NT2/D1 (cell line): Measurements from ENCODE around the gene CACNA1S.
A peak's percentile ranks its signal among the peaks of the same experiment; 100 is the strongest.

Experiments
- DNase-seq: peaks from one replicate; pipeline ENCODE4 v3.0.0-alpha.2; 2011; ENCODE audit warnings: low read depth, low spot score
- H3K27me3 ChIP-seq: 2 replicates; pipeline ENCODE4 v1.6.0; 2011; ENCODE audit warnings: mild to moderate bottlenecking; ENCODE audit not compliant: insufficient read length, insufficient read depth
- H3K36me3 ChIP-seq: 2 replicates; pipeline ENCODE4 v1.6.1; 2011; ENCODE audit warnings: mild to moderate bottlenecking, low read length, mixed read lengths; ENCODE audit not compliant: insufficient read depth, insufficient read length
- H3K4me1 ChIP-seq: 2 replicates; pipeline ENCODE4 v1.5.1; 2011; ENCODE audit not compliant: insufficient read depth, insufficient read length
- H3K4me3 ChIP-seq: 2 replicates; pipeline ENCODE4 v1.5.1; 2011; ENCODE audit warnings: low read depth; ENCODE audit not compliant: insufficient read length
- H3K9ac ChIP-seq: 2 replicates; pipeline ENCODE4 v1.6.0; 2011; ENCODE audit warnings: low read depth; ENCODE audit not compliant: insufficient read length
- H3K9me3 ChIP-seq: 2 replicates; pipeline ENCODE4 v1.5.1; 2011; ENCODE audit warnings: mild to moderate bottlenecking, low read length; ENCODE audit not compliant: insufficient read depth
- SUZ12 ChIP-seq: IDR thresholded peaks from 2 replicates; pipeline ENCODE4 v1.6.1; 2011; ENCODE audit not compliant: insufficient read length, insufficient read depth; ENCODE audit errors: extremely low read depth
- YY1 ChIP-seq: IDR thresholded peaks from 2 replicates; pipeline ENCODE4 v1.6.1; 2011; ENCODE audit not compliant: insufficient read length, insufficient read depth
- ZNF274 ChIP-seq: IDR thresholded peaks from 2 replicates; pipeline ENCODE4 v1.6.1; 2011; ENCODE audit warnings: mild to moderate bottlenecking, low read depth, low read length

CACNA1S gene

DNA sequence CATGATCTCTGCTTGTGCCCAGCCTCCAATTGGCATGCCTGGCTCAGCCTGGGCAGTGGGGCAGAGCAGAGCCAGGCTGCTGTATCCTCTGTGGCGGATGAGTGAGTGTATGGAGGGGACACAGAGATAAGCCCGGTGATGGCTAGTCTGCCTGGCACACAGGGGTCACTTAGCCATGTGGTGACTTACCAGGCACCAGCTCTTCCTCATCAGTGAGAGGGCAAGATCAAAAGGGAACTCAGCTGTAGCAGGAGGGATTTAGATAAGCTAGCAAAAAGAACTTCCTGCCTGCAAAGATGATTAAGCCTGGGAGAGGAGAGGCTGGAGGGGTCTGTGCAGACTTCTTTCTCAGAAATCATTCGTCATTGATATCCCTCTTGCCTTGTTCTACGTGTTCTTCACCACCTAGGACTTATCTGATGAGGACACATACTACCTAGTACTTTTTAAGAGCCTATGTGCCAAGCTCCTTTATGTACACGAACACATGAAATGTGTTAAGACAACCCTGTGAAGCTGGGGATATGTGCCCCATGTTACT is 96.6 kb downstream of the CACNA1S start:
- H3K9ac ChIP-seq, result no peak overlapping the region
- H3K36me3 ChIP-seq, result no peaks in the 10 kb centered on the region
- no peak for DNase-seq
- no peaks in the 10 kb centered on the region for H3K9me3 ChIP-seq
- no peaks in the 10 kb centered on the region for H3K27me3 ChIP-seq
- no peak overlapping the region for H3K4me3 ChIP-seq
- peaks cover 36% of the 10 kb centered on the region for H3K4me1 ChIP-seq
- no peak for TF ChIP-seq YY1
- no peak for TF ChIP-seq SUZ12
- no peak for TF ChIP-seq ZNF274

DNA sequence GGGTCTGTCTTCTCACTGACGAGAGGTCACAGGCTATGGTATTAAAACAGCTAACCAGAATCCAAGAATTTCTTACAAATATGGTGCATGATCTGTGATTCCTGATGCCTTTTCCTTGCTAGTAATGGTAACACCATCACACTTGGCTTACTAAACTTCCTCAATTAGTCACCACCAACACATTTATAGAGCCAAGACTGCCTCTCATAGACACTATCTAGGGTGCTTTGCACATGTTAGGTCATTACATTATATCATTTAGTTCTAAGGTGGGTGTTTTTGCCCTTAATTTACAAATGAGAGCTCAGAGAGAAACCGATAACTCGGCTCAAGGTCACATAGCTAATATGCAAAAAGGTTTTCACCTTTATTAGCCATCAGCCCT is 97.4 kb downstream of the CACNA1S start:
- TF ChIP-seq SUZ12, result no peak
- no peak for TF ChIP-seq ZNF274
- TF ChIP-seq YY1, result no peak
- H3K4me1 ChIP-seq, result peaks cover 38% of the 10 kb centered on the region
- no peak overlapping the region for H3K9ac ChIP-seq
- no peak for DNase-seq
- no peaks in the 10 kb centered on the region for H3K9me3 ChIP-seq
- no peak overlapping the region for H3K4me3 ChIP-seq
- H3K36me3 ChIP-seq, result no peaks in the 10 kb centered on the region
- no peaks in the 10 kb centered on the region for H3K27me3 ChIP-seq

DNA sequence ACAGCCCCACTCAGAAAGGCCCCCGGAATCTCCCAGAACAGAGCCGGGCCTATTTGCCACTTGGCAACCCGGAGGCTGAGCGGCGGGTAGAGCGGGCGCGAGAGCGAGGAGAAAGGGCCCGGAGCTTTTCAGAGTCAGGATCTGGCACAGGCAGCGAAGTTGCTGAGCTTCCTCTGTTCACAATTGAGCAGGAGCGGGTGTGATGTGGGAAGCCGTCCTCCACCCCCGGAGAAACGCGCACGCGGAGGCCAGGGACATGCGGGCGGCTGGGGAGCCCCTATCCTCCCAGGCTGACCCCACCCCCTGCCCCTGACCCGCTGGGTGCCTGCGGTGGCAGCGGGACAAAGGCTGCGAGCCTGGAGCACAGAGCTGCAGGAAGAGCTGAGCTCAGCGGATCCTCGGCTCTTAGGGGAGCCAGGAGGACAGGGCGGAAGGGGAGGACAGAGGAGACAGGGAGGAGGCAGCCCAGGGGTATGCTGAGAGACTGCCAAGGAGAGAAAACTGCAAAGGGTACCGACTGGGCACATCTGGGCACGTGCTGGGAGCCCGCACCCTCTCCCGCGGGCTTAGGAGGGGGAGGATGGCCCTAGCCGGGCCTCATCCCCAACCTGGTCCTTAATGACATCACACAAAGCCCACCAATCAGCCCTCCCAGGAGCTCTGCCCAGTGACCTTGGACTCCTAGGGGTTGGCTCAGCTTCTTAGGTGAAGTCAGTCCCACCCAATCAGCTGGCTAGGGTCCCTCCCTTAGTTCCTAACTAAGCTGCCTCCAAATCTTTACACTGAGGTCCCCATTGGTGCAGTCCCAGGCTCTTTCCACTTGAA is 98.0 kb downstream of the CACNA1S start:
- TF ChIP-seq ZNF274 (no peak), SUZ12 (no peak), YY1 (no peak)
- no peaks in the 10 kb centered on the region for H3K9me3 ChIP-seq
- peaks cover 34% of the 10 kb centered on the region for H3K4me1 ChIP-seq
- H3K9ac ChIP-seq, result peak overlapping the region; percentile 5
- no peaks in the 10 kb centered on the region for H3K36me3 ChIP-seq
- DNase-seq, result no peak
- H3K4me3 ChIP-seq, result no peak overlapping the region
- no peaks in the 10 kb centered on the region for H3K27me3 ChIP-seq

DNA sequence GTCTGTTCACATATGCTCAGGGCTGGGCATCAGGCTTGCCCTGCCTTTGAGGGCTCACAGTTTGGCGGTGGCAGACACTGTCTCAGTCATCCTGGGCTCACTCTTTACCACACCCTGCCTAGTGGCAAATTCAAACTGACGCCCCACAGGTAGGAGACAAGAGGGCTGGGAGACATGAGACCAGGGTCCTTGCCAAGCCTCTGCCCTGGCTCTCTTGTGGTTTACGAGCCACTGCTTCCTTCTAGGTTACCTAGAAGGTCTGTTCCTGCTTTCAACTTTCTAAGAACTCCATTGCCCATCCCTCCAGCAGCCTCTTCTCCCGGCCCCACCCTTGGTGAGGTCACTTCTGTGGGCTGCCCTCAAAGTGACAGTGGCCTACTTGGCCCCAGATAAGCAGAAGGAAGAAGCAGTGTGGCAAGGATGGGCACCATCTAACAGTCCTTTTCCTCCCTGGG is 99.2 kb downstream of the CACNA1S start:
- TF ChIP-seq ZNF274 (no peak), YY1 (no peak), SUZ12 (no peak)
- no peak for DNase-seq

DNA sequence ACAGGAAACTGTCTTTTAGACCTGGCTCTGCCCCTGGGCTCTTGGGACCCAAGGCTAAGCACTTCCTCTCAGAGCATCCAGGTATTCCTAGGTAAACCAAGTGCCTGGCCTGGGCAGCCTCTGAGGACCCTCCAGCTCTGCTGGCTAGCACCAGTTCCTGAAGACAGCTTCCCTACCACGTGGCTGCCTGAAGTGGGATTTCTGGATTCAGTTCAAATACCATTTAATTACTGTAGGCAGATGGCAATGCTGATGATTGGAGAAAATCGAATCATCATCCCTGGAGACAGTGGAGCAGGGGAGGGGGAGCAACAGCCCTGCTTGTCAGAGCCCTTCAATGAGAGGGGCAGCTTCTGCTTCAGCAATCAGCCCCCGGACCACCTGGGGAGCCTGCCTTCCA is 100.6 kb downstream of the CACNA1S start:
- Histone ChIP-seq H3K9ac (no peak overlapping the region), H3K4me3 (no peak overlapping the region), H3K9me3 (no peaks in the 10 kb centered on the region), H3K27me3 (no peaks in the 10 kb centered on the region), H3K36me3 (no peaks in the 10 kb centered on the region), H3K4me1 (peaks cover 25% of the 10 kb centered on the region)
- no peak for DNase-seq
- TF ChIP-seq YY1, result no peak
- TF ChIP-seq SUZ12, result no peak

More for the DNA sequence above, 99.2 kb downstream of the CACNA1S start:
- H3K36me3 ChIP-seq, result no peaks in the 10 kb centered on the region
- H3K9ac ChIP-seq, result no peak overlapping the region
- peaks cover 38% of the 10 kb centered on the region for H3K4me1 ChIP-seq
- H3K27me3 ChIP-seq, result no peaks in the 10 kb centered on the region
- H3K4me3 ChIP-seq, result no peak overlapping the region
- no peaks in the 10 kb centered on the region for H3K9me3 ChIP-seq

DNA sequence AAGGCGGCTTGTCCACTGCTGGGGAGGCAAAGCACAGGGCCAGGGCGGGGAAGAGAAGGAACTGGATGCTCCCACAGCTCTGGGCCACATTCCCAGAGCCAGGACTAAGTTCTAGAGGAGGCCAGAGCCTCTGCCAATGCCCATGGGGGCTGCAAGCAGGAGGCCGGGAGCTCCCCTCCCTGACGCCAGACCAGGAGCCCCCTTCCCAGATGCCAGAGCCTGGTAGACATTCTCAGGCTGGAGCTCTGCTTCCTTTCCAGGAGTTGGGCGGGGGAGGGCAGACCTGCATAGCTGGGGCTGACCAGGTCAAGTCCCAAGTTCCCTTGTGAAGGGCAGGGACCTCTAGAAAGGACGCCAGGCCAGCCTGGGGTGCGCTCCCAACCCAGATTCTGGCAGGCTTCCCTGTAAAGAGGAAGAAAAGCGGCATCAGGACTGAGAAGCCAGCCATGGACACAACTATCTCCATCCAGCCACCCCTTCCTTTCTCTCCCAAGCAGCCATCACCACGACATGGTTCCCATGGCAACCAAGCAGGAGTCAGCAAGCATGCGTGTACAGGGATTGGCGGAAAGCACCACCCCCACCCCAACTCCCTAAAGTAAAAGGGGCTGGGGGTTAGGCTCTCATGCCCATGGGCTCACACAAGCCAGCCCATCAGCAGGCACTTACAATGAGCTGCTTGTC is 102.1 kb downstream of the CACNA1S start:
- no peak for TF ChIP-seq ZNF274
- no peaks in the 10 kb centered on the region for H3K36me3 ChIP-seq
- H3K4me3 ChIP-seq, result no peak overlapping the region
- peak; percentile 54 for DNase-seq
- peak overlapping the region; percentile 42 for H3K9ac ChIP-seq
- H3K9me3 ChIP-seq, result no peaks in the 10 kb centered on the region
- no peaks in the 10 kb centered on the region for H3K27me3 ChIP-seq
- H3K4me1 ChIP-seq, result peaks cover 25% of the 10 kb centered on the region

DNA sequence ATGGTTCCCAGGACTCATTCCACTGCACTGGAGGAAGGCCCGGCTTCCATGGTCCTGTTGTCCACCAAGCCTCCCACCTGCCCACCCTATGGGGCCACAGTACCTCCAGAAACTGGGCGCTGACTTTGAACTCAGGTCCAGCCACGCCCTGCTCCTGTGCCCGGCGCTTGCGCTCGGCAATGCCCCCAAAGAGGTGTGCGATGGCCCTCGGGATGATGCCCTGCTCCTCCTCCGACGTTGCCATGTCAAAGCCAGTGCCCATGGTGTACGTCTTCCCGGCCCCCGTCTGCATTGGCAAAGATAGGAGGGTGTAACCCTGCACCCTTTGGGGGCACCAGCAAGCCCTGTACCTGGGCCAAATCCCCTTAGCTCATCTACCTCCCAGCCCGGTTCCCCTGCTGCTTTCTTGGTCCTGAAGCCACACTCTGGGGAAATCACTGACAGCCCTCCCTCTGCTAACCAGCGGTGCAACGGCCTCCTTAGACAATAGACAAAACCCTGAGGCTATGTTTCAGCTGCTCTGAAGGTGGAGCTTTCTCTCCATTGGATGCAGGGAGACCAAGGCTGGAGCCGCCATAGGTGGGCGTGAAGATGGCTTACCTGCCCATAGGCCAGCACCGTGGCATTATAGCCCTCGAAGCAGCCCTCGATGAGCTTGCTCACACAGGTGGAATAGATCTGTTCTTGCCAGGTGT is 103.4 kb downstream of the CACNA1S start:
- H3K9me3 ChIP-seq, result no peaks in the 10 kb centered on the region
- TF ChIP-seq YY1 (no peak), ZNF274 (no peak), SUZ12 (no peak)
- no peak overlapping the region for H3K9ac ChIP-seq
- DNase-seq, result no peak
- H3K27me3 ChIP-seq, result no peaks in the 10 kb centered on the region
- H3K4me3 ChIP-seq, result no peak overlapping the region
- H3K4me1 ChIP-seq, result peaks cover 25% of the 10 kb centered on the region
- H3K36me3 ChIP-seq, result no peaks in the 10 kb centered on the region
